B cell (primary cell): ENCODE data around the gene RFTN2. TPM values are rescaled to one million over a fixed set of nuclear protein-coding genes. Genes with fewer than 3 reads are reported as not detected.

ENCODE experiments used
- ATAC-seq: fragments of 200-7000 bp; cut with Tn5 transposase; one replicate; pipeline ENCODE4 v1.10.0; 2021; ENCODE audit warnings: low read depth, mild to moderate bottlenecking, moderate number of reproducible peaks, moderate library complexity
- CTCF ChIA-PET: fragments of 350-600 bp; sonication (Branson Sonifier 250); formaldehyde crosslinking; loops from one replicate; lab custom pipeline; 2021; ENCODE audit warnings: antibody characterized with exemption, inconsistent platforms; lab: Charles Lee
- POLR2A ChIA-PET: fragments of 350-600 bp; sonication (Branson Sonifier 250); formaldehyde crosslinking; loops from one replicate; lab custom pipeline; 2021; ENCODE audit warnings: antibody characterized with exemption; lab: Charles Lee
- DNase-seq: peaks from one replicate; pipeline ENCODE4 v3.0.0; 2013
- H2AFZ ChIP-seq: 2 replicates; pipeline ENCODE4 v1.6.1; 2012; ENCODE audit warnings: mild to moderate bottlenecking, low read depth, low read length; ENCODE audit not compliant: insufficient read depth, poor library complexity, severe bottlenecking
- H3K27ac ChIP-seq, 2 donors: 1 replicate in 1 of 2; 2 replicates in 1 of 2; pipeline ENCODE4 v1.5.1; 2012 to 2013; ENCODE audit warnings: low read length in 2 of 2, mild to moderate bottlenecking in 2 of 2, moderate library complexity in 1 of 2
- H3K27me3 ChIP-seq, 4 experiments: fragments of 200-600 bp in 1 of 4; sonication (generic) in 1 of 4; replicated peaks in 1 of 4; 1 replicate in 2 of 4; 2 replicates in 2 of 4; pipeline versions ENCODE4 v1.6.1 to v1.7.0; 2013 to 2016; ENCODE audit warnings: low read length in 3 of 4, mild to moderate bottlenecking in 2 of 4, mixed read lengths in 1 of 4, moderate library complexity in 1 of 4; ENCODE audit not compliant: insufficient read depth in 4 of 4, control insufficient read depth in 3 of 4; ENCODE audit errors: control extremely low read depth in 1 of 4
- H3K36me3 ChIP-seq, 2 experiments: replicated peaks in 1 of 2; 1 replicate in 1 of 2; 2 replicates in 1 of 2; pipeline versions ENCODE4 v1.6.1 to v1.7.1; 2013; ENCODE audit warnings: low read length in 1 of 2; ENCODE audit not compliant: insufficient read depth in 2 of 2, control insufficient read depth in 1 of 2; ENCODE audit errors: control extremely low read depth in 1 of 2, extremely low read depth in 1 of 2
- H3K4me1 ChIP-seq, 2 donors: fragments of 200-600 bp in 1 of 2; sonication (generic) in 1 of 2; 1 replicate in 1 of 2; 2 replicates in 1 of 2; pipeline versions ENCODE4 v1.5.1 to v1.6.1; 2013 to 2017; ENCODE audit warnings: low read length in 2 of 2; ENCODE audit not compliant: control insufficient read depth in 2 of 2, insufficient read depth in 2 of 2
- H3K4me2 ChIP-seq: replicated peaks from 2 replicates; pipeline ENCODE3; 2012; ENCODE audit warnings: mild to moderate bottlenecking, low read depth, low read length; ENCODE audit not compliant: poor library complexity, severe bottlenecking
- H3K4me3 ChIP-seq, 5 experiments: fragments of 200-600 bp in 1 of 5; sonication (generic) in 1 of 5; 1 replicate in 3 of 5; 2 replicates in 2 of 5; pipeline versions ENCODE4 v1.5.1 to v1.7.0; 2011 to 2016; ENCODE audit warnings: low read length in 4 of 5, mild to moderate bottlenecking in 4 of 5, low read depth in 2 of 5, control low read depth in 1 of 5, moderate library complexity in 1 of 5; ENCODE audit not compliant: insufficient read depth in 1 of 5; ENCODE audit errors: control extremely low read depth in 1 of 5, extremely low read depth in 1 of 5
- H3K79me2 ChIP-seq: fragments of 200-600 bp; sonication (generic); one replicate; pipeline ENCODE4 v1.6.0; 2016; ENCODE audit warnings: low read length; ENCODE audit not compliant: control insufficient read depth, insufficient read depth
- H3K9ac ChIP-seq: fragments of 200-600 bp; sonication (generic); 2 replicates; pipeline ENCODE4 v1.6.1; 2017; ENCODE audit warnings: mild to moderate bottlenecking, low read length, moderate library complexity
- H3K9me3 ChIP-seq, 3 donors: one replicate each; pipeline versions ENCODE4 v1.6.1 to v1.7.1; 2013; ENCODE audit warnings: low read length in 2 of 3; ENCODE audit not compliant: control insufficient read depth in 2 of 3, insufficient read depth in 1 of 3; ENCODE audit errors: control extremely low read depth in 1 of 3
- H4K20me1 ChIP-seq: 2 replicates; pipeline ENCODE4 v1.6.0; 2012; ENCODE audit warnings: mild to moderate bottlenecking, low read length; ENCODE audit not compliant: insufficient read depth, control insufficient read depth, poor library complexity, severe bottlenecking
- H3K27ac Mint-ChIP-seq: one replicate; pipeline ENCODE4 v1.8.0; 2021; ENCODE audit warnings: mixed read lengths
- H3K27me3 Mint-ChIP-seq: one replicate; pipeline ENCODE4 v1.8.0; 2021; ENCODE audit warnings: mixed read lengths
- H3K4me1 Mint-ChIP-seq: one replicate; pipeline ENCODE4 v1.8.0; 2021; ENCODE audit warnings: mixed read lengths
- H3K4me3 Mint-ChIP-seq: one replicate; pipeline ENCODE4 v1.8.0; 2021; ENCODE audit warnings: mixed read lengths
- H3K9me3 Mint-ChIP-seq: one replicate; pipeline ENCODE4 v1.8.0; 2022; ENCODE audit warnings: mixed read lengths; ENCODE audit not compliant: insufficient read depth
- CTCF ChIP-seq: fragments of 200-600 bp; IDR thresholded peaks from one replicate; pipeline ENCODE4 v1.8.0; 2022; ENCODE audit warnings: antibody characterized with exemption, mild to moderate bottlenecking
- EZH2 ChIP-seq: IDR thresholded peaks from 2 replicates; pipeline ENCODE4 v1.6.1; 2012; ENCODE audit warnings: borderline replicate concordance, low read depth, mild to moderate bottlenecking, moderate library complexity, low read length; ENCODE audit not compliant: insufficient read depth, poor library complexity, severe bottlenecking
- WGBS: methylation state at CpG from one replicate; pipeline ENCODE4 v1.1.5; 2013; ENCODE audit warnings: missing lambda C conversion rate; ENCODE audit not compliant: insufficient coverage; 5-methylcytosine and 5-hydroxymethylcytosine counted together
- intact Hi-C: fragments of 100-400 bp; cut with micrococcal nuclease; formaldehyde crosslinking; loops from one replicate; pipeline ENCODE4 v1.10.0; 2022
- polyA plus RNA-seq: library from polyadenylated mRNA; depleted of rRNA; stranded (reverse); fragments of >200 nt; gene quantifications from 2 replicates; pipeline ENCODE4 v1.2.3, GENCODE V29; 2012
- total RNA-seq, 2 donors: library from RNA; stranded (reverse); fragments of 120-200 nt in 1 of 2; gene quantifications; 1 replicate in 1 of 2; 2 replicates in 1 of 2; pipeline versions ENCODE4 v1.2.3 to v1.2.4, GENCODE V29; 2013 to 2022

RFTN2 gene
- total and polyA plus RNA-seq, 2 donors (not counting 1 experiment from before 2014, with no cell fraction given) = not detected

DNA sequence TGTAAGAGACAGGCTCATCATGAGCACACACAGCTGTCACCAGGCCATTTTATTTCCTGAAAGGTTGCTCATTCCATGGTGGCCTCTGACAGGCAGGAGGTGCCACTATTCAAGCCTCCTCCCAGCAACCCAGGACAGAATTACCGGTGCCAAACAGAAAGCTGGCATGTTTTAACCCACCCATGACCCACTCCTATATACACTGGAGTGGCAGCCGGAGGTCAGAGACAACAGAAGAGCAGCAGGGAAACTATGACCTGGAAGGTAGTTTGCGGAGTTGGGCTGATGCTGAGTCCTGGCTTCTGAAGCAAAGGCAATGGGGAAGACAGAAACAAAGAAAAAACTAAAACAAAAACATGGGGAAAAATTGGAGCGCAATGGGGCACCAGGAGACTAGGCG lies 2.3 kb downstream of the RFTN2 start:
- H3K27me3 ChIP-seq = peaks cover 0 to 10% (median 3%) of the 10 kb centered on the region in 4 experiments
- no peak overlapping the region for H3K9ac ChIP-seq
- H3K4me1 ChIP-seq = no peaks in the 10 kb centered on the region
- H3K27ac Mint-ChIP-seq = no peak overlapping the region
- no peaks in the 10 kb centered on the region for H3K79me2 ChIP-seq
- H3K4me3 ChIP-seq = no peak overlapping the region
- H3K36me3 ChIP-seq = no peaks in the 10 kb centered on the region
- no peaks in the 10 kb centered on the region for H4K20me1 ChIP-seq
- ATAC-seq (no peak), DNase-seq (no peak)
- ChIA-PET POLR2A (no interaction called here), CTCF (no interaction called here)
- H3K27me3 Mint-ChIP-seq = peaks cover 23% of the 10 kb centered on the region
- H3K27ac ChIP-seq = no peak overlapping the region
- intact Hi-C loops = no loop called here
- peaks cover 0 to 6% (median 0%) of the 10 kb centered on the region in 3 donors for H3K9me3 ChIP-seq
- no peak overlapping the region for H3K4me3 Mint-ChIP-seq
- no peak for TF ChIP-seq CTCF
- no peak overlapping the region for H2AFZ ChIP-seq
- H3K9me3 Mint-ChIP-seq = no peaks in the 10 kb centered on the region
- H3K4me2 ChIP-seq = no peak overlapping the region
- 100% methylated on average over 1 of the region's 5 CpGs for WGBS
- no peaks in the 10 kb centered on the region for H3K4me1 Mint-ChIP-seq

GRCh38 chr2:197672371-197672893 lies 3.0 kb downstream of the RFTN2 start:
- peaks cover 0 to 13% (median 0%) of the 10 kb centered on the region in 3 donors for H3K9me3 ChIP-seq
- H3K4me1 ChIP-seq = no peaks in the 10 kb centered on the region
- H3K27me3 ChIP-seq = peaks cover 0 to 11% (median 5%) of the 10 kb centered on the region in 4 experiments
- no peak overlapping the region for H3K4me2 ChIP-seq
- WGBS = no CpG with 5 or more reads among the region's 1 CpG
- H3K27me3 Mint-ChIP-seq = peaks cover 20% of the 10 kb centered on the region
- no peaks in the 10 kb centered on the region for H3K79me2 ChIP-seq
- DNase-seq (no peak), ATAC-seq (no peak)
- ChIA-PET POLR2A (no interaction called here), CTCF (no interaction called here)
- no peaks in the 10 kb centered on the region for H4K20me1 ChIP-seq
- H3K4me1 Mint-ChIP-seq = no peaks in the 10 kb centered on the region
- H3K9ac ChIP-seq = no peak overlapping the region
- intact Hi-C loops = no loop called here
- H3K27ac Mint-ChIP-seq = no peak overlapping the region
- H3K27ac ChIP-seq = no peak overlapping the region
- H3K36me3 ChIP-seq = no peaks in the 10 kb centered on the region
- no peak overlapping the region for H2AFZ ChIP-seq
- no peak overlapping the region for H3K4me3 ChIP-seq
- no peak overlapping the region for H3K4me3 Mint-ChIP-seq
- H3K9me3 Mint-ChIP-seq = no peaks in the 10 kb centered on the region
- TF ChIP-seq EZH2 = no peak
- no peak for TF ChIP-seq CTCF
